GM12878 (cell line): Measurements from ENCODE around the gene ELAPOR1. TPM values are rescaled to one million over a fixed set of nuclear protein-coding genes. Genes with fewer than 3 reads are reported as not detected.
A peak's percentile ranks its signal among the peaks of the same experiment; 100 is the strongest.

Experiments
- FOXM1 ChIP-seq: IDR thresholded peaks from 2 replicates; pipeline ENCODE4 v1.6.1; 2012; ENCODE audit warnings: low read depth, mild to moderate bottlenecking, inconsistent platforms, low read length, moderate library complexity
- HDAC2 ChIP-seq: fragments of 200-600 bp; sonication (generic); IDR thresholded peaks from 2 replicates; pipeline ENCODE4 v1.6.1; 2017
- HDAC6 ChIP-seq: fragments of 200-600 bp; sonication (generic); IDR thresholded peaks from one replicate; pipeline ENCODE4 v1.8.0; 2017; ENCODE audit warnings: antibody characterized with exemption; ENCODE audit not compliant: unreplicated experiment
- MTA3 ChIP-seq: IDR thresholded peaks from 2 replicates; pipeline ENCODE4 v1.6.1; 2012; ENCODE audit warnings: low read length, inconsistent platforms, borderline replicate concordance
- MXI1 ChIP-seq: fragments of 150-350 bp; IDR thresholded peaks from 2 replicates; pipeline ENCODE4 v1.6.1; 2011; ENCODE audit warnings: low read depth, mild to moderate bottlenecking, inconsistent platforms, low read length, improper control_type of control experiment
- NBN ChIP-seq: fragments of 450-650 bp; IDR thresholded peaks from 2 replicates; pipeline ENCODE4 v1.6.1; 2016
- RCOR1 ChIP-seq: conservative IDR thresholded peaks from 2 replicates; pipeline ENCODE4 v1.6.1; 2012; ENCODE audit warnings: low read depth, low read length, improper control_type of control experiment
- RUNX3 ChIP-seq: IDR thresholded peaks from 2 replicates; pipeline ENCODE4 v1.6.1; 2012; ENCODE audit warnings: low read length, inconsistent platforms
- TARDBP ChIP-seq: IDR thresholded peaks from 2 replicates; pipeline ENCODE4 v1.6.1; 2016; ENCODE audit warnings: borderline replicate concordance
- WRNIP1 ChIP-seq: IDR thresholded peaks from 2 replicates; pipeline ENCODE4 v1.6.1; 2011; ENCODE audit warnings: low read depth, low read length, improper control_type of control experiment, borderline replicate concordance
- ZNF217 ChIP-seq: fragments of 450-650 bp; IDR thresholded peaks from 2 replicates; pipeline ENCODE4 v1.6.1; 2017; ENCODE audit warnings: antibody characterized with exemption, mild to moderate bottlenecking
- ZZZ3 ChIP-seq: IDR thresholded peaks from 2 replicates; pipeline ENCODE4 v1.6.1; 2011; ENCODE audit warnings: low read depth; ENCODE audit not compliant: control insufficient read depth, insufficient read length
- polyA plus RNA-seq, 11 experiments: library from polyadenylated mRNA; depleted of rRNA in 4 of 11; unstranded in 6 of 11; stranded (reverse) in 5 of 11; fragments of >200 nt; fragmentation: Nextera tagmentation in 4 of 11; fragmentation: Illumina TruSeq in 1 of 11; extraction: Ambion mirVana in 4 of 11; extraction: Trizol in 1 of 11; gene quantifications; 1 replicate in 1 of 11; 2 replicates in 10 of 11; pipeline versions ENCODE4 v1.2.1 to v1.2.3, GENCODE V29; 2011 to 2016; ENCODE audit warnings: inconsistent platforms in 2 of 11, missing spikeins in 2 of 11, low read depth in 1 of 11
- total RNA-seq, 4 experiments: library from RNA; depleted of rRNA in 3 of 4; stranded (reverse); fragments of >200 nt in 3 of 4; fragmentation: Illumina TruSeq in 1 of 4; extraction: Trizol in 1 of 4; gene quantifications; 2 replicates each; pipeline versions ENCODE4 v1.2.1 to v1.2.3, GENCODE V29; 2013 to 2021
- TF ChIP-seq, protein P1 (sequence below): fragments of 450-650 bp; IDR thresholded peaks from 2 replicates; pipeline ENCODE4 v1.6.1; 2018; ENCODE audit warnings: mild to moderate bottlenecking, low read depth, moderate library complexity; ENCODE audit not compliant: partially characterized antibody
- TF ChIP-seq, protein P2 (sequence below): IDR thresholded peaks from 2 replicates; pipeline ENCODE4 v1.6.1; 2011; ENCODE audit warnings: low read depth, low read length, improper control_type of control experiment, borderline replicate concordance
- TF ChIP-seq, protein P3 (sequence below): fragments of 450-650 bp; IDR thresholded peaks from 2 replicates; pipeline ENCODE4 v1.6.1; 2017; ENCODE audit warnings: mild to moderate bottlenecking, moderate library complexity
- TF ChIP-seq, protein P4 (sequence below): fragments of 450-650 bp; IDR thresholded peaks from 2 replicates; pipeline ENCODE4 v1.6.1; 2017; ENCODE audit warnings: antibody characterized with exemption, mild to moderate bottlenecking, moderate library complexity
- TF ChIP-seq, protein P5 (sequence below): IDR thresholded peaks from 2 replicates; pipeline ENCODE4 v1.6.1; 2012; ENCODE audit warnings: low read depth, low read length, improper control_type of control experiment

ELAPOR1 gene
- total and polyA plus RNA-seq, 10 of the 15 experiments (the other 5 are each of a cell fraction or from before 2014, with no cell fraction given), result 0.04 to 2.1 (median 0.19) TPM; not detected in 2

DNA sequence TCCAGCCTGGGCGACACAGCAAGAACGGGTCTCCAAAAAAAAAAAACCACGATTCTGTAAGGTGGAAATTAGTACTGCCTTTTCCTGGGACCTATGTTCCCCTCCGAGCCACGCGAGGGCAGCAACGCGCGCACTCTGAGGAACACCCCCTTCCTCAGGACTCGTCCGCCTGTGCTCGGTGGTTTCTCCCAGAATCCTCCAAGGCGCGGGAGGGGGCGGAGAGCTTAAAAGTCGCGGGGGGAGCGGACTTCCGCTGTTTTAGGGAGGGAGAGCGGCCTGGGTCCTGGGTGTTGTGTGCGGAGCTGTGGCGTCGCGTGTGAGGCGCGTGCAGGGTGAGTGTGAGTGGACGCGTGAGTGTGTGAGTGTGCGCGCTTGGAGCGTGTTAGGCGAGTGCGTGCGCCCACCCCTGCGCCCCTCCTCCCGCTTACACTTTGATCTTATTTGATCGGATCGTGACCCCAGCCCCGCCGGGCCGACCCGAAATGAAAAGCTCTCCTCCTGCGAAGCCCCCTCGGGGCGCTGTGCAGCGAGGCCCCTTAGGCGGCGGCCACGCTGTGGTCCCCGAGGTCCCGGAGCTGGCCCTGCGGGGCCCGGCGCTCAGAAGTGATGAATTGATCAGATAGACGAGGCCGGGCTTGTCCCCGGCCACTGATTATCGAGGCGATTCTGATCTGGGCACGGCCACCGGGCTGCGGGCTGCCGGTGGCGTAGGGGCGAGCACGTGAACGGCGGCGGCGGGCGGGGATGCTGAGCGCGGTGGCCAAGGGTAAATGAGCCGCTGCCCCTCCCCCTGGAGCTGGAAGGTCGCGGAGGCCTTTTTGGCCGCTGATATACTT lies 13.8 kb upstream of the ELAPOR1 start (continued):
- TF ChIP-seq, protein P1, sequence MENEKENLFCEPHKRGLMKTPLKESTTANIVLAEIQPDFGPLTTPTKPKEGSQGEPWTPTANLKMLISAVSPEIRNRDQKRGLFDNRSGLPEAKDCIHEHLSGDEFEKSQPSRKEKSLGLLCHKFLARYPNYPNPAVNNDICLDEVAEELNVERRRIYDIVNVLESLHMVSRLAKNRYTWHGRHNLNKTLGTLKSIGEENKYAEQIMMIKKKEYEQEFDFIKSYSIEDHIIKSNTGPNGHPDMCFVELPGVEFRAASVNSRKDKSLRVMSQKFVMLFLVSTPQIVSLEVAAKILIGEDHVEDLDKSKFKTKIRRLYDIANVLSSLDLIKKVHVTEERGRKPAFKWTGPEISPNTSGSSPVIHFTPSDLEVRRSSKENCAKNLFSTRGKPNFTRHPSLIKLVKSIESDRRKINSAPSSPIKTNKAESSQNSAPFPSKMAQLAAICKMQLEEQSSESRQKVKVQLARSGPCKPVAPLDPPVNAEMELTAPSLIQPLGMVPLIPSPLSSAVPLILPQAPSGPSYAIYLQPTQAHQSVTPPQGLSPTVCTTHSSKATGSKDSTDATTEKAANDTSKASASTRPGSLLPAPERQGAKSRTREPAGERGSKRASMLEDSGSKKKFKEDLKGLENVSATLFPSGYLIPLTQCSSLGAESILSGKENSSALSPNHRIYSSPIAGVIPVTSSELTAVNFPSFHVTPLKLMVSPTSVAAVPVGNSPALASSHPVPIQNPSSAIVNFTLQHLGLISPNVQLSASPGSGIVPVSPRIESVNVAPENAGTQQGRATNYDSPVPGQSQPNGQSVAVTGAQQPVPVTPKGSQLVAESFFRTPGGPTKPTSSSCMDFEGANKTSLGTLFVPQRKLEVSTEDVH, result peak; percentile 53
- no peak for TF ChIP-seq ZZZ3
- TF ChIP-seq MTA3, result no peak; the same call in 1 of the 2 replicates
- TF ChIP-seq NBN, result peak; percentile 91
- TF ChIP-seq, protein P2, sequence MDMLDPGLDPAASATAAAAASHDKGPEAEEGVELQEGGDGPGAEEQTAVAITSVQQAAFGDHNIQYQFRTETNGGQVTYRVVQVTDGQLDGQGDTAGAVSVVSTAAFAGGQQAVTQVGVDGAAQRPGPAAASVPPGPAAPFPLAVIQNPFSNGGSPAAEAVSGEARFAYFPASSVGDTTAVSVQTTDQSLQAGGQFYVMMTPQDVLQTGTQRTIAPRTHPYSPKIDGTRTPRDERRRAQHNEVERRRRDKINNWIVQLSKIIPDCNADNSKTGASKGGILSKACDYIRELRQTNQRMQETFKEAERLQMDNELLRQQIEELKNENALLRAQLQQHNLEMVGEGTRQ, result no peak
- TF ChIP-seq, protein P3, sequence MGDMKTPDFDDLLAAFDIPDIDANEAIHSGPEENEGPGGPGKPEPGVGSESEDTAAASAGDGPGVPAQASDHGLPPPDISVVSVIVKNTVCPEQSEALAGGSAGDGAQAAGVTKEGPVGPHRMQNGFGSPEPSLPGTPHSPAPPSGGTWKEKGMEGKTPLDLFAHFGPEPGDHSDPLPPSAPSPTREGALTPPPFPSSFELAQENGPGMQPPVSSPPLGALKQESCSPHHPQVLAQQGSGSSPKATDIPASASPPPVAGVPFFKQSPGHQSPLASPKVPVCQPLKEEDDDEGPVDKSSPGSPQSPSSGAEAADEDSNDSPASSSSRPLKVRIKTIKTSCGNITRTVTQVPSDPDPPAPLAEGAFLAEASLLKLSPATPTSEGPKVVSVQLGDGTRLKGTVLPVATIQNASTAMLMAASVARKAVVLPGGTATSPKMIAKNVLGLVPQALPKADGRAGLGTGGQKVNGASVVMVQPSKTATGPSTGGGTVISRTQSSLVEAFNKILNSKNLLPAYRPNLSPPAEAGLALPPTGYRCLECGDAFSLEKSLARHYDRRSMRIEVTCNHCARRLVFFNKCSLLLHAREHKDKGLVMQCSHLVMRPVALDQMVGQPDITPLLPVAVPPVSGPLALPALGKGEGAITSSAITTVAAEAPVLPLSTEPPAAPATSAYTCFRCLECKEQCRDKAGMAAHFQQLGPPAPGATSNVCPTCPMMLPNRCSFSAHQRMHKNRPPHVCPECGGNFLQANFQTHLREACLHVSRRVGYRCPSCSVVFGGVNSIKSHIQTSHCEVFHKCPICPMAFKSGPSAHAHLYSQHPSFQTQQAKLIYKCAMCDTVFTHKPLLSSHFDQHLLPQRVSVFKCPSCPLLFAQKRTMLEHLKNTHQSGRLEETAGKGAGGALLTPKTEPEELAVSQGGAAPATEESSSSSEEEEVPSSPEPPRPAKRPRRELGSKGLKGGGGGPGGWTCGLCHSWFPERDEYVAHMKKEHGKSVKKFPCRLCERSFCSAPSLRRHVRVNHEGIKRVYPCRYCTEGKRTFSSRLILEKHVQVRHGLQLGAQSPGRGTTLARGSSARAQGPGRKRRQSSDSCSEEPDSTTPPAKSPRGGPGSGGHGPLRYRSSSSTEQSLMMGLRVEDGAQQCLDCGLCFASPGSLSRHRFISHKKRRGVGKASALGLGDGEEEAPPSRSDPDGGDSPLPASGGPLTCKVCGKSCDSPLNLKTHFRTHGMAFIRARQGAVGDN, result peak; percentile 89
- TF ChIP-seq ZNF217, result no peak
- peak; percentile 85 for TF ChIP-seq HDAC6
- peak; percentile 82 for TF ChIP-seq RUNX3
- 0 out of 2 replicates have a peak, but pooled peaks have one; percentile 52 for TF ChIP-seq RCOR1
- TF ChIP-seq WRNIP1, result no peak
- TF ChIP-seq HDAC2, result no peak
- TF ChIP-seq FOXM1, result no peak; the same call in 1 of the 2 replicates
- TF ChIP-seq, protein P4, sequence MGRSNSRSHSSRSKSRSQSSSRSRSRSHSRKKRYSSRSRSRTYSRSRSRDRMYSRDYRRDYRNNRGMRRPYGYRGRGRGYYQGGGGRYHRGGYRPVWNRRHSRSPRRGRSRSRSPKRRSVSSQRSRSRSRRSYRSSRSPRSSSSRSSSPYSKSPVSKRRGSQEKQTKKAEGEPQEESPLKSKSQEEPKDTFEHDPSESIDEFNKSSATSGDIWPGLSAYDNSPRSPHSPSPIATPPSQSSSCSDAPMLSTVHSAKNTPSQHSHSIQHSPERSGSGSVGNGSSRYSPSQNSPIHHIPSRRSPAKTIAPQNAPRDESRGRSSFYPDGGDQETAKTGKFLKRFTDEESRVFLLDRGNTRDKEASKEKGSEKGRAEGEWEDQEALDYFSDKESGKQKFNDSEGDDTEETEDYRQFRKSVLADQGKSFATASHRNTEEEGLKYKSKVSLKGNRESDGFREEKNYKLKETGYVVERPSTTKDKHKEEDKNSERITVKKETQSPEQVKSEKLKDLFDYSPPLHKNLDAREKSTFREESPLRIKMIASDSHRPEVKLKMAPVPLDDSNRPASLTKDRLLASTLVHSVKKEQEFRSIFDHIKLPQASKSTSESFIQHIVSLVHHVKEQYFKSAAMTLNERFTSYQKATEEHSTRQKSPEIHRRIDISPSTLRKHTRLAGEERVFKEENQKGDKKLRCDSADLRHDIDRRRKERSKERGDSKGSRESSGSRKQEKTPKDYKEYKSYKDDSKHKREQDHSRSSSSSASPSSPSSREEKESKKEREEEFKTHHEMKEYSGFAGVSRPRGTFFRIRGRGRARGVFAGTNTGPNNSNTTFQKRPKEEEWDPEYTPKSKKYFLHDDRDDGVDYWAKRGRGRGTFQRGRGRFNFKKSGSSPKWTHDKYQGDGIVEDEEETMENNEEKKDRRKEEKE, result no peak
- peak; percentile 80 for TF ChIP-seq TARDBP
- TF ChIP-seq, protein P5, sequence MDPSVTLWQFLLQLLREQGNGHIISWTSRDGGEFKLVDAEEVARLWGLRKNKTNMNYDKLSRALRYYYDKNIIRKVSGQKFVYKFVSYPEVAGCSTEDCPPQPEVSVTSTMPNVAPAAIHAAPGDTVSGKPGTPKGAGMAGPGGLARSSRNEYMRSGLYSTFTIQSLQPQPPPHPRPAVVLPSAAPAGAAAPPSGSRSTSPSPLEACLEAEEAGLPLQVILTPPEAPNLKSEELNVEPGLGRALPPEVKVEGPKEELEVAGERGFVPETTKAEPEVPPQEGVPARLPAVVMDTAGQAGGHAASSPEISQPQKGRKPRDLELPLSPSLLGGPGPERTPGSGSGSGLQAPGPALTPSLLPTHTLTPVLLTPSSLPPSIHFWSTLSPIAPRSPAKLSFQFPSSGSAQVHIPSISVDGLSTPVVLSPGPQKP, result peak; percentile 86; the same call in 1 of the 2 replicates
- TF ChIP-seq MXI1, result peak; percentile 85; the same call in 1 of the 2 replicates
